HL-60 (cell line): Measurements from ENCODE around the gene SFMBT2.

Experiments used
- CTCF ChIP-seq: IDR thresholded peaks from one replicate; pipeline ENCODE4 v1.5.1; 2011; ENCODE audit warnings: low read length, control low read depth, inconsistent platforms; ENCODE audit not compliant: insufficient read depth
- GABPA ChIP-seq: IDR thresholded peaks from 2 replicates; pipeline ENCODE4 v1.6.1; 2012; ENCODE audit warnings: low read depth
- POLR2AphosphoS5 ChIP-seq: IDR thresholded peaks from 2 replicates; pipeline ENCODE4 v1.6.1; 2012; ENCODE audit warnings: low read depth
- REST ChIP-seq: IDR thresholded peaks from 2 replicates; pipeline ENCODE4 v1.6.1; 2012; ENCODE audit warnings: low read depth; ENCODE audit not compliant: insufficient replicate concordance
- SPI1 ChIP-seq: IDR thresholded peaks from 2 replicates; pipeline ENCODE4 v1.6.1; 2012; ENCODE audit warnings: low read depth, mild to moderate bottlenecking, borderline replicate concordance

- TF ChIP-seq CTCF (no peak), SPI1 (no peak), POLR2AphosphoS5 (no peak), REST (no peak), GABPA (no peak)
These were observed 22.3 kb upstream of the SFMBT2 start for GRCh38 chr10:7432884-7433726.
